Spleen (tissue), 7 donors: ENCODE results near the gene ITSN1.

Experiments used
- POLR2AphosphoS5 ChIP-seq, 3 donors: sonication (generic); formaldehyde crosslinking; IDR thresholded peaks; one replicate each; pipeline ENCODE4 v1.5.1; 2017; ENCODE audit warnings: antibody characterized with exemption in 3 of 3
- TF ChIP-seq, protein P1 (sequence below), 11 experiments: fragments of 200-600 bp in 7 of 11; fragments of 450-650 bp in 4 of 11; sonication (generic) in 4 of 11; IDR thresholded peaks in 8 of 11; conservative IDR thresholded peaks in 3 of 11; 1 replicate in 7 of 11; 2 replicates in 4 of 11; pipeline versions ENCODE4 v1.4.0 to v1.8.0; 2016 to 2021; ENCODE audit warnings: antibody characterized with exemption in 11 of 11, inconsistent platforms in 4 of 11, mild to moderate bottlenecking in 1 of 11
- donor health status: DM: no; HTN: no; CAD: no; lungs with moderate emphysema.
- donor health status: DM: no; HTN: no; CAD: no.
- donor health status: DM: no; HTN: no; CAD: no.

DNA sequence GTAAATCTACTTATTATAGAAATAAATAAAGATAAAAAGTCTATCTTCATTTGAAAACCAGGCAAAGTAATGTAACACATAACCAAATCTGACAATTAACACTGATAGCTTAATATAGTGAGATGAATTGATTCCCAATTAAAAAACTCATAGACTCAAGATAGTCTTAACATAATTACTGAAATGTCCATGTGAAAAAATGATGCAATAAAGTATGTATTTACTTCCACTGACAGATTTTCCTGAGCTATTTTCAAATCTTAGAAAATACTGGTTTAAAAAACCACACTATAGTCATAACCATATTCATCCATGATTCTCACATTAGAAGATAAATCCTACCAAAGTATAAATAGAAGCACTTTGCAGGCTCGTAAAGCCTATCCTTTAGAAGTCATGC lies 44.2 kb upstream of the ITSN1 start:
- TF ChIP-seq, protein P1, sequence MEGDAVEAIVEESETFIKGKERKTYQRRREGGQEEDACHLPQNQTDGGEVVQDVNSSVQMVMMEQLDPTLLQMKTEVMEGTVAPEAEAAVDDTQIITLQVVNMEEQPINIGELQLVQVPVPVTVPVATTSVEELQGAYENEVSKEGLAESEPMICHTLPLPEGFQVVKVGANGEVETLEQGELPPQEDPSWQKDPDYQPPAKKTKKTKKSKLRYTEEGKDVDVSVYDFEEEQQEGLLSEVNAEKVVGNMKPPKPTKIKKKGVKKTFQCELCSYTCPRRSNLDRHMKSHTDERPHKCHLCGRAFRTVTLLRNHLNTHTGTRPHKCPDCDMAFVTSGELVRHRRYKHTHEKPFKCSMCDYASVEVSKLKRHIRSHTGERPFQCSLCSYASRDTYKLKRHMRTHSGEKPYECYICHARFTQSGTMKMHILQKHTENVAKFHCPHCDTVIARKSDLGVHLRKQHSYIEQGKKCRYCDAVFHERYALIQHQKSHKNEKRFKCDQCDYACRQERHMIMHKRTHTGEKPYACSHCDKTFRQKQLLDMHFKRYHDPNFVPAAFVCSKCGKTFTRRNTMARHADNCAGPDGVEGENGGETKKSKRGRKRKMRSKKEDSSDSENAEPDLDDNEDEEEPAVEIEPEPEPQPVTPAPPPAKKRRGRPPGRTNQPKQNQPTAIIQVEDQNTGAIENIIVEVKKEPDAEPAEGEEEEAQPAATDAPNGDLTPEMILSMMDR (IDR thresholded peaks at IDR 0.05 in 8 of 11, conservative IDR thresholded peaks at IDR 0.05 in 3 of 11), result no peak
- no peak for TF ChIP-seq POLR2AphosphoS5 (IDR thresholded peaks at IDR 0.05)
